Stimulated activated CD8-positive, alpha-beta memory T cell treated with anti-CD3 and anti-CD28 coated beads, Interleukin-4, amount 100 ng/mL, for 4 hours (primary cell): Measurements from ENCODE around the gene TPR.

ENCODE experiments used
- DNase-seq, 2 donors: peaks; one replicate each; pipeline ENCODE4 v3.0.0-alpha.2; 2020; ENCODE audit warnings: low read depth in 2 of 2, low spot score in 1 of 2

The TPR gene

GRCh38 chr1:186289943-186290545 lies 85.0 kb downstream of the TPR start:
- DNase-seq: no peak

- DNase-seq: no peak
These were observed 88.3 kb downstream of the TPR start for GRCh38 chr1:186286615-186287315.

GRCh38 chr1:186283374-186283773 lies 91.7 kb downstream of the TPR start:
- no peak for DNase-seq

GRCh38 chr1:186282466-186282865 lies 92.6 kb downstream of the TPR start:
- DNase-seq: no peak

GRCh38 chr1:186275822-186276221 lies 99.2 kb downstream of the TPR start:
- DNase-seq: no peak

- no peak for DNase-seq
These were observed 102.6 kb downstream of the TPR start for GRCh38 chr1:186272486-186272885.

GRCh38 chr1:186271032-186271431 lies 104.0 kb downstream of the TPR start:
- no peak for DNase-seq
